Endothelial cell of umbilical vein (primary cell): Measurements from ENCODE around the gene KCTD16. TPM values are rescaled to one million over a fixed set of nuclear protein-coding genes. Genes with fewer than 3 reads are reported as not detected.

ENCODE experiments used
- BruUV-seq: library from RNA; stranded (reverse); fragments of 400-500 nt; replicated peaks from 2 replicates; lab custom pipeline; 2021; lab: Mats Ljungman, UMichigan
- CTCF ChIA-PET: fragments of 300-600, 350-600 bp; sonication (Branson Sonifier 250); formaldehyde crosslinking; loops from one replicate; lab custom pipeline; 2021; ENCODE audit warnings: antibody characterized with exemption, inconsistent platforms; lab: Charles Lee
- POLR2A ChIA-PET: fragments of 300-600, 350-600 bp; sonication (Branson Sonifier 250); formaldehyde crosslinking; loops from one replicate; lab custom pipeline; 2021; ENCODE audit warnings: antibody characterized with exemption, inconsistent platforms; lab: Charles Lee
- DNase-seq: peaks from one replicate; pipeline ENCODE4 v3.0.0-alpha.2; 2011; ENCODE audit warnings: low read depth, low spot score
- FAIRE-seq: peaks from 2 replicates; lab custom pipeline; 2011; peaks lifted over from hg19 to GRCh38; lab: Jason Lieb, UNC
- H2AFZ ChIP-seq: 2 replicates; pipeline ENCODE4 v1.6.0; 2012; ENCODE audit warnings: low read depth, low read length, control low read depth, inconsistent platforms
- H3K27ac ChIP-seq: 2 replicates; pipeline ENCODE4 v1.5.1; 2011; ENCODE audit warnings: low read depth, mild to moderate bottlenecking, control low read depth, low read length, moderate library complexity; ENCODE audit not compliant: insufficient read depth
- H3K27me3 ChIP-seq, 2 experiments: 2 replicates each; pipeline versions ENCODE4 v1.6.0 to v1.6.1; 2011; ENCODE audit warnings: low read length in 2 of 2, mixed read lengths in 1 of 2; ENCODE audit not compliant: control insufficient read depth in 2 of 2, insufficient read depth in 2 of 2
- H3K36me3 ChIP-seq, 2 experiments: 2 replicates in 1 of 2; 3 replicates in 1 of 2; pipeline ENCODE4 v1.5.1; 2011; ENCODE audit warnings: low read length in 2 of 2, mild to moderate bottlenecking in 1 of 2, moderate library complexity in 1 of 2; ENCODE audit not compliant: control insufficient read depth in 2 of 2, insufficient read depth in 2 of 2; ENCODE audit errors: extremely low read depth in 1 of 2
- H3K4me1 ChIP-seq: 3 replicates; pipeline ENCODE4 v1.5.1; 2011; ENCODE audit warnings: mild to moderate bottlenecking, low read length; ENCODE audit not compliant: control insufficient read depth, insufficient read depth; ENCODE audit errors: extremely low read depth
- H3K4me2 ChIP-seq: 2 replicates; pipeline ENCODE4 v1.6.1; 2011; ENCODE audit warnings: low read length, control low read depth, mixed read lengths; ENCODE audit not compliant: insufficient read depth
- H3K4me3 ChIP-seq, 3 experiments: fragments of 200-600 bp in 1 of 3; sonication (generic), shearing (Covaris generic) in 1 of 3; replicated peaks in 1 of 3; 2 replicates each; pipeline ENCODE4 v1.5.1; 2011 to 2016; ENCODE audit warnings: control low read depth in 3 of 3, low read length in 3 of 3, mild to moderate bottlenecking in 2 of 3, inconsistent platforms in 1 of 3, low read depth in 1 of 3, moderate library complexity in 1 of 3; ENCODE audit not compliant: insufficient read depth in 1 of 3
- H3K79me2 ChIP-seq: 2 replicates; pipeline ENCODE4 v1.6.0; 2012; ENCODE audit warnings: low read length, inconsistent platforms; ENCODE audit not compliant: control insufficient read depth, insufficient read depth
- H3K9ac ChIP-seq: replicated peaks from 2 replicates; pipeline ENCODE3; 2011; ENCODE audit warnings: low read length, control low read depth; ENCODE audit not compliant: insufficient read depth; ENCODE audit errors: extremely low read depth
- H3K9me1 ChIP-seq: replicated peaks from 3 replicates; pipeline ENCODE4 v1.6.0; 2011; ENCODE audit warnings: mild to moderate bottlenecking, low read length; ENCODE audit not compliant: control insufficient read depth, insufficient read depth; ENCODE audit errors: extremely low read depth
- H3K9me3 ChIP-seq: replicated peaks from 2 replicates; pipeline ENCODE4 v1.5.1; 2012; ENCODE audit warnings: low read length, inconsistent platforms; ENCODE audit not compliant: control insufficient read depth, insufficient read depth
- H4K20me1 ChIP-seq: replicated peaks from 2 replicates; pipeline ENCODE3; 2011; ENCODE audit warnings: mild to moderate bottlenecking, low read length; ENCODE audit not compliant: control insufficient read depth, insufficient read depth; ENCODE audit errors: extremely low read depth
- CTCF ChIP-seq, 2 donors: IDR thresholded peaks; 1 replicate in 1 of 2; 2 replicates in 1 of 2; pipeline ENCODE4 v1.5.1; 2011; ENCODE audit warnings: low read length in 2 of 2, mild to moderate bottlenecking in 2 of 2, moderate library complexity in 2 of 2, control low read depth in 1 of 2, inconsistent platforms in 1 of 2, low read depth in 1 of 2; ENCODE audit not compliant: insufficient read depth in 1 of 2; ENCODE audit errors: extremely low read depth in 1 of 2
- EZH2 ChIP-seq: IDR thresholded peaks from 2 replicates; pipeline ENCODE4 v1.6.1; 2012; ENCODE audit warnings: borderline replicate concordance, low read depth, mild to moderate bottlenecking, moderate library complexity, low read length, inconsistent platforms; ENCODE audit not compliant: severe bottlenecking
- FOS ChIP-seq: IDR thresholded peaks from 2 replicates; pipeline ENCODE4 v1.6.1; 2011; ENCODE audit warnings: mild to moderate bottlenecking, low read length, moderate library complexity, borderline replicate concordance; ENCODE audit not compliant: insufficient read depth
- GATA2 ChIP-seq: IDR thresholded peaks from 2 replicates; pipeline ENCODE4 v1.7.0; 2011; ENCODE audit warnings: low read depth, mild to moderate bottlenecking, moderate library complexity, mixed read lengths, low read length; ENCODE audit not compliant: insufficient read length, insufficient read depth
- JUN ChIP-seq: IDR thresholded peaks from 2 replicates; pipeline ENCODE4 v1.6.1; 2011; ENCODE audit warnings: borderline replicate concordance, low read depth; ENCODE audit not compliant: insufficient read length, insufficient read depth
- MYC ChIP-seq: IDR thresholded peaks from one replicate; pipeline ENCODE4 v1.6.1; 2011; ENCODE audit warnings: mild to moderate bottlenecking, low read depth, low read length
- POLR2A ChIP-seq: IDR thresholded peaks from 2 replicates; pipeline ENCODE4 v1.6.1; 2012; ENCODE audit warnings: low read depth, mild to moderate bottlenecking, control low read depth, low read length
- POLR2AphosphoS5 ChIP-seq: IDR thresholded peaks from 2 replicates; pipeline ENCODE4 v1.6.1; 2012; ENCODE audit warnings: low read depth, mild to moderate bottlenecking, control low read depth, low read length, moderate library complexity; ENCODE audit not compliant: insufficient read depth
- dilution Hi-C: fragments of 300-500 bp; cut with MboI; formaldehyde crosslinking; loops from one replicate; pipeline ENCODE4 v1.15.0; 2019; ENCODE audit warnings: low sequenced_read_pairs; ENCODE audit not compliant: extremely low pct_ligation_motif_present
- intact Hi-C: fragments of 100-400 bp; cut with micrococcal nuclease; formaldehyde crosslinking; loops from one replicate; pipeline ENCODE4 v1.10.0; 2022
- polyA plus RNA-seq, 4 experiments: library from polyadenylated mRNA; depleted of rRNA in 3 of 4; stranded (reverse) in 3 of 4; unstranded in 1 of 4; fragments of >200 nt; gene quantifications; 2 replicates each; pipeline versions ENCODE4 v1.2.1 to v1.2.3, GENCODE V29; 2011 to 2012; ENCODE audit warnings: missing spikeins in 1 of 4
- total RNA-seq: library from RNA; stranded (reverse); gene quantifications from 2 replicates; pipeline ENCODE4 v1.2.3, GENCODE V29; 2021
- TF ChIP-seq, protein P1 (sequence below): IDR thresholded peaks from 2 replicates; pipeline ENCODE4 v1.6.1; 2011; ENCODE audit not compliant: insufficient read depth, insufficient read length

KCTD16 gene
- total and polyA plus RNA-seq, 2 donors (not counting 3 experiments of a cell fraction or from before 2014, with no cell fraction given): 0.21 to 0.49 TPM

GRCh38 chr5:144260121-144260520 lies 89.4 kb downstream of the KCTD16 start:
- H2AFZ ChIP-seq: no peak overlapping the region

More at GRCh38 chr5:144260121-144260520, 89.4 kb downstream of the KCTD16 start:
- Histone ChIP-seq H3K9me1 (no peaks in the 10 kb centered on the region), H3K79me2 (no peaks in the 10 kb centered on the region), H3K27me3 (no peaks in the 10 kb centered on the region), H3K27ac (no peak overlapping the region), H3K9me3 (no peaks in the 10 kb centered on the region), H4K20me1 (no peaks in the 10 kb centered on the region), H3K9ac (no peak overlapping the region), H3K4me3 (no peak overlapping the region), H3K4me1 (no peaks in the 10 kb centered on the region), H3K36me3 (no peaks in the 10 kb centered on the region), H3K4me2 (no peak overlapping the region)
- DNase-seq (no peak), FAIRE-seq (no peak)
- dilution Hi-C loops: no loop called here
- no TSS peak for BruUV-seq
- ChIA-PET CTCF (interaction anchor here (0.6 to 1.4 kb wide), 4 partner anchors 9 to 862 kb away, joined by 3 to 6 read pairs (median 4); no protein-coding TSS in a partner anchor), POLR2A (no interaction called here)
- TF ChIP-seq POLR2A (no peak), CTCF (IDR thresholded peaks at IDR 0.05; ENCODE audit: extremely low read depth in 1 of 2, insufficient read depth in 1 of 2, low read depth in 1 of 2, low read length in 2 of 2) (no peak), EZH2 (no peak), JUN (no peak), MYC (no peak), GATA2 (no peak), FOS (no peak), POLR2AphosphoS5 (no peak)
- TF ChIP-seq, protein P1, sequence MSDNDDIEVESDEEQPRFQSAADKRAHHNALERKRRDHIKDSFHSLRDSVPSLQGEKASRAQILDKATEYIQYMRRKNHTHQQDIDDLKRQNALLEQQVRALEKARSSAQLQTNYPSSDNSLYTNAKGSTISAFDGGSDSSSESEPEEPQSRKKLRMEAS: no peak
- intact Hi-C loops: no loop called here
